Measurements from ENCODE around the gene DIP2B.

DNA sequence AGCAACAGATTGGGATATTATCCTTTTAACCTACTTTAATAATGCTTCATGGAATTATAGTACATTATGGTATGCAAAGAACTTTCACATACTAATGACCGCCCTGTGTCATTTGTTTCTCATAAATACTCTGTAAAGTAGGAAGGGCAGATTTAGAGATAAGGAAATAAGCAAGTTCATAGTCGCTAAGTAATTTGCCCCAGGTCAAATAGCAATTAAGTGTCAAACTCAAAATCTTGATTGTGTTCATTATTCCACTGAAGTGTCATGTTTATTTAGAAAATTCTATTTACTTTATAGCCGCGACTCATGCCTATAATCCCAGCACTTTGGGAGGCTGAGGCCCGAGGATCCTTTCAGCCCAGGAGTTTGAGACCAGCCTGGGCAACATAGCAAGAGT is 160.4 kb downstream of the DIP2B start:
- TF ChIP-seq POLR2A (IDR thresholded peaks at IDR 0.05), result no peak
- TF ChIP-seq, protein P1, sequence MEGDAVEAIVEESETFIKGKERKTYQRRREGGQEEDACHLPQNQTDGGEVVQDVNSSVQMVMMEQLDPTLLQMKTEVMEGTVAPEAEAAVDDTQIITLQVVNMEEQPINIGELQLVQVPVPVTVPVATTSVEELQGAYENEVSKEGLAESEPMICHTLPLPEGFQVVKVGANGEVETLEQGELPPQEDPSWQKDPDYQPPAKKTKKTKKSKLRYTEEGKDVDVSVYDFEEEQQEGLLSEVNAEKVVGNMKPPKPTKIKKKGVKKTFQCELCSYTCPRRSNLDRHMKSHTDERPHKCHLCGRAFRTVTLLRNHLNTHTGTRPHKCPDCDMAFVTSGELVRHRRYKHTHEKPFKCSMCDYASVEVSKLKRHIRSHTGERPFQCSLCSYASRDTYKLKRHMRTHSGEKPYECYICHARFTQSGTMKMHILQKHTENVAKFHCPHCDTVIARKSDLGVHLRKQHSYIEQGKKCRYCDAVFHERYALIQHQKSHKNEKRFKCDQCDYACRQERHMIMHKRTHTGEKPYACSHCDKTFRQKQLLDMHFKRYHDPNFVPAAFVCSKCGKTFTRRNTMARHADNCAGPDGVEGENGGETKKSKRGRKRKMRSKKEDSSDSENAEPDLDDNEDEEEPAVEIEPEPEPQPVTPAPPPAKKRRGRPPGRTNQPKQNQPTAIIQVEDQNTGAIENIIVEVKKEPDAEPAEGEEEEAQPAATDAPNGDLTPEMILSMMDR (IDR thresholded peaks at IDR 0.05), result no peak
- no peak for TF ChIP-seq POLR2AphosphoS5 (IDR thresholded peaks at IDR 0.05)

Measured in upper lobe of left lung (tissue), 4 donors.